H1 (cell line): ENCODE data around the gene HHAT. TPM values are rescaled to one million over a fixed set of nuclear protein-coding genes. Genes with fewer than 3 reads are reported as not detected.

Source experiments
- JUN ChIP-seq: IDR thresholded peaks from 2 replicates; pipeline ENCODE4 v1.6.1; 2011; ENCODE audit warnings: low read depth, mild to moderate bottlenecking, improper control_type of control experiment, low read length
- RNF2 ChIP-seq: fragments of 200-900, 300-1000 bp; sonication (generic); IDR thresholded peaks from 2 replicates; pipeline ENCODE4 v1.7.1; 2016; ENCODE audit warnings: borderline replicate concordance, low read depth, mild to moderate bottlenecking, antibody characterized with exemption, low read length; ENCODE audit not compliant: poor library complexity, severe bottlenecking; ENCODE audit errors: missing control alignments
- SAP30 ChIP-seq: fragments of 300-600 bp; sonication (generic); IDR thresholded peaks from 2 replicates; pipeline ENCODE4 v1.7.1; 2012; ENCODE audit warnings: low read length, moderate library complexity, mild to moderate bottlenecking, inconsistent platforms; ENCODE audit not compliant: insufficient read depth, insufficient replicate concordance
- polyA plus RNA-seq, 7 experiments: library from polyadenylated mRNA; depleted of rRNA in 3 of 7; stranded (reverse) in 5 of 7; unstranded in 2 of 7; fragments of >200 nt in 5 of 7; fragments of 200-250 nt in 2 of 7; gene quantifications; 1 replicate in 5 of 7; 2 replicates in 1 of 7; 4 replicates in 1 of 7; pipeline versions ENCODE4 v1.2.1 to v1.2.3, GENCODE V29; 2011 to 2013; ENCODE audit warnings: missing spikeins in 2 of 7, mixed read lengths in 2 of 7
- total RNA-seq: library from RNA; stranded (reverse); fragmentation: NEBNext Ultra II Directional; extraction: Animal tissue kit (Norgen Biotek cat#: 25700); gene quantifications from 2 replicates; pipeline ENCODE4 v1.2.1, GENCODE V29; 2021
- TF ChIP-seq, protein P1 (sequence below): IDR thresholded peaks from 2 replicates; pipeline ENCODE4 v1.6.1; 2012; ENCODE audit warnings: low read length, inconsistent platforms

Gene HHAT
- total and polyA plus RNA-seq, 2 of the 8 experiments (the other 6 are each of a cell fraction or from before 2014, with no cell fraction given), result 0.15 to 0.51 TPM

DNA sequence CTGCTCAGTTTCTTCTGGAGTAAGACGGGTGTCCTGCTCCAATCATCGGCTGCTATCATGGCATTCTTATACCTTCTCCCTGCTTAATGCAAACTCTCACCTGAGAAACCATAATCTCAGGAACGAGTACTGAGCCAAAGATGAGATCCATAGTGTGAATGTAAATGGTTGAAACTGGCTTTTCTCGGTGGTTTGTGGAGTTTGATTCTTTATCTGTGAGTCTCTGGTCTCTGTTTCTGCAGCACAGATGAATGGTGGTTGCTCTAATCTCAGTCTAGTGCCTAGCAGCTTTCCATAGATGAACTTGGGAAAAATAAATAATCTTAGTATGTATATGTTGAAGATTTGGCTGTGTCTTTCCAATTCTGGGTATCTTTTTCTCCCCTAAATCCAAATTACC lies 274.4 kb downstream of the HHAT start (continued):
- TF ChIP-seq RNF2, result no peak
- TF ChIP-seq JUN, result no peak
- TF ChIP-seq, protein P1, sequence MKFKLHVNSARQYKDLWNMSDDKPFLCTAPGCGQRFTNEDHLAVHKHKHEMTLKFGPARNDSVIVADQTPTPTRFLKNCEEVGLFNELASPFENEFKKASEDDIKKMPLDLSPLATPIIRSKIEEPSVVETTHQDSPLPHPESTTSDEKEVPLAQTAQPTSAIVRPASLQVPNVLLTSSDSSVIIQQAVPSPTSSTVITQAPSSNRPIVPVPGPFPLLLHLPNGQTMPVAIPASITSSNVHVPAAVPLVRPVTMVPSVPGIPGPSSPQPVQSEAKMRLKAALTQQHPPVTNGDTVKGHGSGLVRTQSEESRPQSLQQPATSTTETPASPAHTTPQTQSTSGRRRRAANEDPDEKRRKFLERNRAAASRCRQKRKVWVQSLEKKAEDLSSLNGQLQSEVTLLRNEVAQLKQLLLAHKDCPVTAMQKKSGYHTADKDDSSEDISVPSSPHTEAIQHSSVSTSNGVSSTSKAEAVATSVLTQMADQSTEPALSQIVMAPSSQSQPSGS, result no peak
- no peak for TF ChIP-seq SAP30
